Endothelial cell of umbilical vein (primary cell): ENCODE results near the gene SPINK5. TPM values are rescaled to one million over a fixed set of nuclear protein-coding genes. Genes with fewer than 3 reads are reported as not detected.

Experiments used
- BruUV-seq: library from RNA; stranded (reverse); fragments of 400-500 nt; replicated peaks from 2 replicates; lab custom pipeline; 2021; lab: Mats Ljungman, UMichigan
- CTCF ChIA-PET: fragments of 300-600, 350-600 bp; sonication (Branson Sonifier 250); formaldehyde crosslinking; loops from one replicate; lab custom pipeline; 2021; ENCODE audit warnings: antibody characterized with exemption, inconsistent platforms; lab: Charles Lee
- POLR2A ChIA-PET: fragments of 300-600, 350-600 bp; sonication (Branson Sonifier 250); formaldehyde crosslinking; loops from one replicate; lab custom pipeline; 2021; ENCODE audit warnings: antibody characterized with exemption, inconsistent platforms; lab: Charles Lee
- DNase-seq: peaks from one replicate; pipeline ENCODE4 v3.0.0-alpha.2; 2011; ENCODE audit warnings: low read depth, low spot score
- FAIRE-seq: peaks from 2 replicates; lab custom pipeline; 2011; peaks lifted over from hg19 to GRCh38; lab: Jason Lieb, UNC
- H2AFZ ChIP-seq: 2 replicates; pipeline ENCODE4 v1.6.0; 2012; ENCODE audit warnings: low read depth, low read length, control low read depth, inconsistent platforms
- H3K27ac ChIP-seq: 2 replicates; pipeline ENCODE4 v1.5.1; 2011; ENCODE audit warnings: low read depth, mild to moderate bottlenecking, control low read depth, low read length, moderate library complexity; ENCODE audit not compliant: insufficient read depth
- H3K27me3 ChIP-seq, 2 experiments: 2 replicates each; pipeline versions ENCODE4 v1.6.0 to v1.6.1; 2011; ENCODE audit warnings: low read length in 2 of 2, mixed read lengths in 1 of 2; ENCODE audit not compliant: control insufficient read depth in 2 of 2, insufficient read depth in 2 of 2
- H3K36me3 ChIP-seq, 2 experiments: 2 replicates in 1 of 2; 3 replicates in 1 of 2; pipeline ENCODE4 v1.5.1; 2011; ENCODE audit warnings: low read length in 2 of 2, mild to moderate bottlenecking in 1 of 2, moderate library complexity in 1 of 2; ENCODE audit not compliant: control insufficient read depth in 2 of 2, insufficient read depth in 2 of 2; ENCODE audit errors: extremely low read depth in 1 of 2
- H3K4me1 ChIP-seq: 3 replicates; pipeline ENCODE4 v1.5.1; 2011; ENCODE audit warnings: mild to moderate bottlenecking, low read length; ENCODE audit not compliant: control insufficient read depth, insufficient read depth; ENCODE audit errors: extremely low read depth
- H3K4me2 ChIP-seq: 2 replicates; pipeline ENCODE4 v1.6.1; 2011; ENCODE audit warnings: low read length, control low read depth, mixed read lengths; ENCODE audit not compliant: insufficient read depth
- H3K4me3 ChIP-seq, 3 experiments: fragments of 200-600 bp in 1 of 3; sonication (generic), shearing (Covaris generic) in 1 of 3; replicated peaks in 1 of 3; 2 replicates each; pipeline ENCODE4 v1.5.1; 2011 to 2016; ENCODE audit warnings: control low read depth in 3 of 3, low read length in 3 of 3, mild to moderate bottlenecking in 2 of 3, inconsistent platforms in 1 of 3, low read depth in 1 of 3, moderate library complexity in 1 of 3; ENCODE audit not compliant: insufficient read depth in 1 of 3
- H3K79me2 ChIP-seq: 2 replicates; pipeline ENCODE4 v1.6.0; 2012; ENCODE audit warnings: low read length, inconsistent platforms; ENCODE audit not compliant: control insufficient read depth, insufficient read depth
- H3K9ac ChIP-seq: replicated peaks from 2 replicates; pipeline ENCODE3; 2011; ENCODE audit warnings: low read length, control low read depth; ENCODE audit not compliant: insufficient read depth; ENCODE audit errors: extremely low read depth
- H3K9me1 ChIP-seq: replicated peaks from 3 replicates; pipeline ENCODE4 v1.6.0; 2011; ENCODE audit warnings: mild to moderate bottlenecking, low read length; ENCODE audit not compliant: control insufficient read depth, insufficient read depth; ENCODE audit errors: extremely low read depth
- H3K9me3 ChIP-seq: replicated peaks from 2 replicates; pipeline ENCODE4 v1.5.1; 2012; ENCODE audit warnings: low read length, inconsistent platforms; ENCODE audit not compliant: control insufficient read depth, insufficient read depth
- H4K20me1 ChIP-seq: replicated peaks from 2 replicates; pipeline ENCODE3; 2011; ENCODE audit warnings: mild to moderate bottlenecking, low read length; ENCODE audit not compliant: control insufficient read depth, insufficient read depth; ENCODE audit errors: extremely low read depth
- EZH2 ChIP-seq: IDR thresholded peaks from 2 replicates; pipeline ENCODE4 v1.6.1; 2012; ENCODE audit warnings: borderline replicate concordance, low read depth, mild to moderate bottlenecking, moderate library complexity, low read length, inconsistent platforms; ENCODE audit not compliant: severe bottlenecking
- FOS ChIP-seq: IDR thresholded peaks from 2 replicates; pipeline ENCODE4 v1.6.1; 2011; ENCODE audit warnings: mild to moderate bottlenecking, low read length, moderate library complexity, borderline replicate concordance; ENCODE audit not compliant: insufficient read depth
- GATA2 ChIP-seq: IDR thresholded peaks from 2 replicates; pipeline ENCODE4 v1.7.0; 2011; ENCODE audit warnings: low read depth, mild to moderate bottlenecking, moderate library complexity, mixed read lengths, low read length; ENCODE audit not compliant: insufficient read length, insufficient read depth
- JUN ChIP-seq: IDR thresholded peaks from 2 replicates; pipeline ENCODE4 v1.6.1; 2011; ENCODE audit warnings: borderline replicate concordance, low read depth; ENCODE audit not compliant: insufficient read length, insufficient read depth
- MYC ChIP-seq: IDR thresholded peaks from one replicate; pipeline ENCODE4 v1.6.1; 2011; ENCODE audit warnings: mild to moderate bottlenecking, low read depth, low read length
- POLR2A ChIP-seq: IDR thresholded peaks from 2 replicates; pipeline ENCODE4 v1.6.1; 2012; ENCODE audit warnings: low read depth, mild to moderate bottlenecking, control low read depth, low read length
- POLR2AphosphoS5 ChIP-seq: IDR thresholded peaks from 2 replicates; pipeline ENCODE4 v1.6.1; 2012; ENCODE audit warnings: low read depth, mild to moderate bottlenecking, control low read depth, low read length, moderate library complexity; ENCODE audit not compliant: insufficient read depth
- dilution Hi-C: fragments of 300-500 bp; cut with MboI; formaldehyde crosslinking; loops from one replicate; pipeline ENCODE4 v1.15.0; 2019; ENCODE audit warnings: low sequenced_read_pairs; ENCODE audit not compliant: extremely low pct_ligation_motif_present
- intact Hi-C: fragments of 100-400 bp; cut with micrococcal nuclease; formaldehyde crosslinking; loops from one replicate; pipeline ENCODE4 v1.10.0; 2022
- polyA plus RNA-seq, 4 experiments: library from polyadenylated mRNA; depleted of rRNA in 3 of 4; stranded (reverse) in 3 of 4; unstranded in 1 of 4; fragments of >200 nt; gene quantifications; 2 replicates each; pipeline versions ENCODE4 v1.2.1 to v1.2.3, GENCODE V29; 2011 to 2012; ENCODE audit warnings: missing spikeins in 1 of 4
- total RNA-seq: library from RNA; stranded (reverse); gene quantifications from 2 replicates; pipeline ENCODE4 v1.2.3, GENCODE V29; 2021
- TF ChIP-seq, protein P1 (sequence below), 2 donors: IDR thresholded peaks; 1 replicate in 1 of 2; 2 replicates in 1 of 2; pipeline ENCODE4 v1.5.1; 2011; ENCODE audit warnings: low read length in 2 of 2, mild to moderate bottlenecking in 2 of 2, moderate library complexity in 2 of 2, control low read depth in 1 of 2, inconsistent platforms in 1 of 2, low read depth in 1 of 2; ENCODE audit not compliant: insufficient read depth in 1 of 2; ENCODE audit errors: extremely low read depth in 1 of 2
- TF ChIP-seq, protein P2 (sequence below): IDR thresholded peaks from 2 replicates; pipeline ENCODE4 v1.6.1; 2011; ENCODE audit not compliant: insufficient read depth, insufficient read length

The SPINK5 gene
- total and polyA plus RNA-seq, 2 donors (not counting 3 experiments of a cell fraction or from before 2014, with no cell fraction given) = 0.12 to 0.91 TPM

DNA sequence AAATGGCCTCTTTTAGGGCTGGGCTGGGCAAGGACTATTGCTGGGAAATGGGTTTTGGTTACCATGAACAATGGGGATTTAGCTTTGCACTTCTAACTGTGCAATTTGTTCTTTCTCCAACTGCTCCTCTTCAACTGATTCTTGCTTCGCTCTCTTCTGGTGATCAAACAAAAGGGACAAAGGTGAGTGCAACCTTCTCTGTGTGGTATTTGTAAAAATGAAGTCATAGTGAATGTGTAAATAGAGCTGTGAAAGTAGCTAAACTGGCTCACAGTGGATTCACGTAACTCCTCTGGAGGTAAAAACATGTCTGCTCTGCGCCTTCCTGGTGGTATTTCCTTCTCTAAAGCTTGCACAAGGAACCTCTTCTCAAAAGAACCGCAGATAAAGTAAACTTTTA lies 83.6 kb downstream of the SPINK5 start:
- no peaks in the 10 kb centered on the region for H3K79me2 ChIP-seq
- H3K9me3 ChIP-seq = no peaks in the 10 kb centered on the region
- no peaks in the 10 kb centered on the region for H3K9me1 ChIP-seq
- TF ChIP-seq POLR2A (no peak), EZH2 (no peak), GATA2 (no peak), MYC (no peak), JUN (no peak), FOS (no peak), POLR2AphosphoS5 (no peak)
- TF ChIP-seq, protein P1, sequence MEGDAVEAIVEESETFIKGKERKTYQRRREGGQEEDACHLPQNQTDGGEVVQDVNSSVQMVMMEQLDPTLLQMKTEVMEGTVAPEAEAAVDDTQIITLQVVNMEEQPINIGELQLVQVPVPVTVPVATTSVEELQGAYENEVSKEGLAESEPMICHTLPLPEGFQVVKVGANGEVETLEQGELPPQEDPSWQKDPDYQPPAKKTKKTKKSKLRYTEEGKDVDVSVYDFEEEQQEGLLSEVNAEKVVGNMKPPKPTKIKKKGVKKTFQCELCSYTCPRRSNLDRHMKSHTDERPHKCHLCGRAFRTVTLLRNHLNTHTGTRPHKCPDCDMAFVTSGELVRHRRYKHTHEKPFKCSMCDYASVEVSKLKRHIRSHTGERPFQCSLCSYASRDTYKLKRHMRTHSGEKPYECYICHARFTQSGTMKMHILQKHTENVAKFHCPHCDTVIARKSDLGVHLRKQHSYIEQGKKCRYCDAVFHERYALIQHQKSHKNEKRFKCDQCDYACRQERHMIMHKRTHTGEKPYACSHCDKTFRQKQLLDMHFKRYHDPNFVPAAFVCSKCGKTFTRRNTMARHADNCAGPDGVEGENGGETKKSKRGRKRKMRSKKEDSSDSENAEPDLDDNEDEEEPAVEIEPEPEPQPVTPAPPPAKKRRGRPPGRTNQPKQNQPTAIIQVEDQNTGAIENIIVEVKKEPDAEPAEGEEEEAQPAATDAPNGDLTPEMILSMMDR (IDR thresholded peaks at IDR 0.05; ENCODE audit: extremely low read depth in 1 of 2, insufficient read depth in 1 of 2, low read depth in 1 of 2, low read length in 2 of 2) = no peak
- TF ChIP-seq, protein P2, sequence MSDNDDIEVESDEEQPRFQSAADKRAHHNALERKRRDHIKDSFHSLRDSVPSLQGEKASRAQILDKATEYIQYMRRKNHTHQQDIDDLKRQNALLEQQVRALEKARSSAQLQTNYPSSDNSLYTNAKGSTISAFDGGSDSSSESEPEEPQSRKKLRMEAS = no peak
- FAIRE-seq = no peak
- ChIA-PET POLR2A (no interaction called here), CTCF (interaction anchor here (1.9 kb wide), 1 partner anchor 28 kb away, joined by 4 read pairs; no protein-coding TSS in a partner anchor)
- no peaks in the 10 kb centered on the region for H3K36me3 ChIP-seq
- no peak overlapping the region for H2AFZ ChIP-seq
- no TSS peak for BruUV-seq
- H4K20me1 ChIP-seq = no peaks in the 10 kb centered on the region
- H3K27me3 ChIP-seq = no peaks in the 10 kb centered on the region
- no peak overlapping the region for H3K4me3 ChIP-seq
- no peak overlapping the region for H3K4me2 ChIP-seq
- no peak overlapping the region for H3K27ac ChIP-seq
- peaks cover 28% of the 10 kb centered on the region for H3K4me1 ChIP-seq
- DNase-seq = no peak
- dilution Hi-C loops (no loop called here), intact Hi-C loops (no loop called here)
- no peak overlapping the region for H3K9ac ChIP-seq
